Measurements from ENCODE around the gene ARID2. TPM values are rescaled to one million over a fixed set of nuclear protein-coding genes. Genes with fewer than 3 reads are reported as not detected.

ARID2 gene
- polyA plus RNA-seq, 2 of the 4 experiments (the other 2 are of a cell fraction) = 8.7 to 37.7 TPM

DNA sequence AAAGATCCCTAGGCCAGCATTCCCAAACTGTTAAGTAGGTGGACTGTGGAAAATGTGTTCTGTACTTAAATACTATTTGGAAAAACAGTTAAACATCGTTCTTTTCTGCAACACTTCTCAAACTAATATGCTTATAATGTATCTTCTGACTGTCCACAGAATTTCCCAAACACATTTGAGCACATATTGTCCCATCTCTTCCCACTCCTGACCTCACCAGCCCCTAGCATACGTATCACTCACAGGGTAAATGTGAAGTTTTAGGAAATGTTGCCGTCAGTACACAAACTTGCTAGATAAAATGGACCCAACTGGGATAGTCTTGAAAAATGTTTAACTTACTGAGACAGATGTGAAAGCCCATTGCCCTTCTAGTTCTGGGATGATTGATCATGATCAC lies 27.7 kb downstream of the ARID2 start:
- FAIRE-seq = no peak
- H3K9me3 ChIP-seq = no peaks in the 10 kb centered on the region
- H3K4me3 ChIP-seq = no peak overlapping the region
- peaks cover 6% of the 10 kb centered on the region; the same call in 2 of the 3 replicates for H3K4me1 ChIP-seq
- H3K4me2 ChIP-seq = no peak overlapping the region
- ChIA-PET CTCF (interaction anchor here (1.3 kb wide), 1 partner anchor 13 kb away, joined by 3 read pairs; no protein-coding TSS in a partner anchor), POLR2A (no interaction called here)
- ATAC-seq = no peak
- DNase-seq (ENCODE audit: low read depth in 1 of 2, low spot score in 1 of 2) = no peak
- no peak overlapping the region for H3K27ac ChIP-seq
- TF ChIP-seq CBX8 (IDR thresholded peaks at IDR 0.05) (no peak), HOXB13 (CRISPR knock-in tag; IDR thresholded peaks at IDR 0.05; ENCODE audit: low read depth) (no peak), CEBPB (IDR thresholded peaks at IDR 0.05) (no peak), RNF2 (IDR thresholded peaks at IDR 0.05; ENCODE audit: borderline replicate concordance, low read depth) (no peak)
- TF ChIP-seq, protein P1, sequence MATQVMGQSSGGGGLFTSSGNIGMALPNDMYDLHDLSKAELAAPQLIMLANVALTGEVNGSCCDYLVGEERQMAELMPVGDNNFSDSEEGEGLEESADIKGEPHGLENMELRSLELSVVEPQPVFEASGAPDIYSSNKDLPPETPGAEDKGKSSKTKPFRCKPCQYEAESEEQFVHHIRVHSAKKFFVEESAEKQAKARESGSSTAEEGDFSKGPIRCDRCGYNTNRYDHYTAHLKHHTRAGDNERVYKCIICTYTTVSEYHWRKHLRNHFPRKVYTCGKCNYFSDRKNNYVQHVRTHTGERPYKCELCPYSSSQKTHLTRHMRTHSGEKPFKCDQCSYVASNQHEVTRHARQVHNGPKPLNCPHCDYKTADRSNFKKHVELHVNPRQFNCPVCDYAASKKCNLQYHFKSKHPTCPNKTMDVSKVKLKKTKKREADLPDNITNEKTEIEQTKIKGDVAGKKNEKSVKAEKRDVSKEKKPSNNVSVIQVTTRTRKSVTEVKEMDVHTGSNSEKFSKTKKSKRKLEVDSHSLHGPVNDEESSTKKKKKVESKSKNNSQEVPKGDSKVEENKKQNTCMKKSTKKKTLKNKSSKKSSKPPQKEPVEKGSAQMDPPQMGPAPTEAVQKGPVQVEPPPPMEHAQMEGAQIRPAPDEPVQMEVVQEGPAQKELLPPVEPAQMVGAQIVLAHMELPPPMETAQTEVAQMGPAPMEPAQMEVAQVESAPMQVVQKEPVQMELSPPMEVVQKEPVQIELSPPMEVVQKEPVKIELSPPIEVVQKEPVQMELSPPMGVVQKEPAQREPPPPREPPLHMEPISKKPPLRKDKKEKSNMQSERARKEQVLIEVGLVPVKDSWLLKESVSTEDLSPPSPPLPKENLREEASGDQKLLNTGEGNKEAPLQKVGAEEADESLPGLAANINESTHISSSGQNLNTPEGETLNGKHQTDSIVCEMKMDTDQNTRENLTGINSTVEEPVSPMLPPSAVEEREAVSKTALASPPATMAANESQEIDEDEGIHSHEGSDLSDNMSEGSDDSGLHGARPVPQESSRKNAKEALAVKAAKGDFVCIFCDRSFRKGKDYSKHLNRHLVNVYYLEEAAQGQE (IDR thresholded peaks at IDR 0.05) = no peak
- 90% methylated on average over 3 of the region's 3 CpGs for WGBS (ENCODE audit: missing lambda C conversion rate)

DNA sequence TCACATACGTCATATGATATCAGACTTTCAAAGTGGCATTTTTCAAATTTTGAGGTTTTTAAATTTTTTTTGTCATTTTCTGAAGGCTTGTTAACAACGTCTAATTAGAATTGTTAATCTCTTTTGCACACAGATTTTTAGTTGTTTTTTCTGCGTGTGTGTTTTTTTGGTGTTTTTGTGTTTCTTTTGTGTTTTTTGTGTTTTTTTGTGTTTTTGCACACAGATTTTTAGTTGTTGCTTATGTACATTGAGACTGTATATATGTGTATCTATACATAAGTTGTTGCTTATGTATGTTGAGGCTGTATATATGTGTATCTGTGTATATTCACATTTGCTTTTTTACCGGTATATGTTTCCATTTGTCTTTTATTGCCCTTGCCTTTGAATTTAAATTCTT lies 30.8 kb downstream of the ARID2 start:
- Histone ChIP-seq H3K9me3 (no peaks in the 10 kb centered on the region), H3K27ac (no peak overlapping the region), H3K4me2 (no peak overlapping the region), H3K4me1 (peaks cover 12% of the 10 kb centered on the region; the same call in 2 of the 3 replicates), H3K4me3 (no peak overlapping the region)
- FAIRE-seq = no peak
- POLR2A ChIA-PET = no interaction called here
- no peak for TF ChIP-seq SREBF2 (IDR thresholded peaks at IDR 0.05)
- TF ChIP-seq HDAC2 (IDR thresholded peaks at IDR 0.05) = no peak
- no peak for TF ChIP-seq CBX8 (IDR thresholded peaks at IDR 0.05)
- TF ChIP-seq HEYL (CRISPR knock-in tag; IDR thresholded peaks at IDR 0.05) = no peak
- no peak for TF ChIP-seq EHMT2 (IDR thresholded peaks at IDR 0.05; ENCODE audit: low read depth)
- no peak for TF ChIP-seq CHD4 (IDR thresholded peaks at IDR 0.05; ENCODE audit: borderline replicate concordance)
- TF ChIP-seq, protein P2, sequence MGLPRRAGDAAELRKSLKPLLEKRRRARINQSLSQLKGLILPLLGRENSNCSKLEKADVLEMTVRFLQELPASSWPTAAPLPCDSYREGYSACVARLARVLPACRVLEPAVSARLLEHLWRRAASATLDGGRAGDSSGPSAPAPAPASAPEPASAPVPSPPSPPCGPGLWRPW (IDR thresholded peaks at IDR 0.05) = no peak
- no peak for TF ChIP-seq CEBPB (IDR thresholded peaks at IDR 0.05)
- no peak for TF ChIP-seq NR3C1 (IDR thresholded peaks at IDR 0.05)
- no peak for TF ChIP-seq MYC (IDR thresholded peaks at IDR 0.05; ENCODE audit: borderline replicate concordance, low read length)
- TF ChIP-seq KDM1A (IDR thresholded peaks at IDR 0.05; ENCODE audit: low read depth) = no peak
- TF ChIP-seq, protein P3, sequence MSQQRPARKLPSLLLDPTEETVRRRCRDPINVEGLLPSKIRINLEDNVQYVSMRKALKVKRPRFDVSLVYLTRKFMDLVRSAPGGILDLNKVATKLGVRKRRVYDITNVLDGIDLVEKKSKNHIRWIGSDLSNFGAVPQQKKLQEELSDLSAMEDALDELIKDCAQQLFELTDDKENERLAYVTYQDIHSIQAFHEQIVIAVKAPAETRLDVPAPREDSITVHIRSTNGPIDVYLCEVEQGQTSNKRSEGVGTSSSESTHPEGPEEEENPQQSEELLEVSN (IDR thresholded peaks at IDR 0.05; ENCODE audit: borderline replicate concordance, low read depth) = no peak
- no peak for TF ChIP-seq MAFK (IDR thresholded peaks at IDR 0.05; ENCODE audit: partially characterized antibody)
- TF ChIP-seq RCOR1 (IDR thresholded peaks at IDR 0.05; ENCODE audit: low read depth, low read length) = no peak
- TF ChIP-seq, protein P4, sequence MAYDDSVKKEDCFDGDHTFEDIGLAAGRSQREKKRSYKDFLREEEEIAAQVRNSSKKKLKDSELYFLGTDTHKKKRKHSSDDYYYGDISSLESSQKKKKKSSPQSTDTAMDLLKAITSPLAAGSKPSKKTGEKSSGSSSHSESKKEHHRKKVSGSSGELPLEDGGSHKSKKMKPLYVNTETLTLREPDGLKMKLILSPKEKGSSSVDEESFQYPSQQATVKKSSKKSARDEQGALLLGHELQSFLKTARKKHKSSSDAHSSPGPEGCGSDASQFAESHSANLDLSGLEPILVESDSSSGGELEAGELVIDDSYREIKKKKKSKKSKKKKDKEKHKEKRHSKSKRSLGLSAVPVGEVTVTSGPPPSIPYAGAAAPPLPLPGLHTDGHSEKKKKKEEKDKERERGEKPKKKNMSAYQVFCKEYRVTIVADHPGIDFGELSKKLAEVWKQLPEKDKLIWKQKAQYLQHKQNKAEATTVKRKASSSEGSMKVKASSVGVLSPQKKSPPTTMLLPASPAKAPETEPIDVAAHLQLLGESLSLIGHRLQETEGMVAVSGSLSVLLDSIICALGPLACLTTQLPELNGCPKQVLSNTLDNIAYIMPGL (CRISPR knock-in tag; IDR thresholded peaks at IDR 0.05; ENCODE audit: borderline replicate concordance) = no peak
- no peak for TF ChIP-seq CBX2 (IDR thresholded peaks at IDR 0.05; ENCODE audit: borderline replicate concordance, low read depth)
- TF ChIP-seq, protein P5, sequence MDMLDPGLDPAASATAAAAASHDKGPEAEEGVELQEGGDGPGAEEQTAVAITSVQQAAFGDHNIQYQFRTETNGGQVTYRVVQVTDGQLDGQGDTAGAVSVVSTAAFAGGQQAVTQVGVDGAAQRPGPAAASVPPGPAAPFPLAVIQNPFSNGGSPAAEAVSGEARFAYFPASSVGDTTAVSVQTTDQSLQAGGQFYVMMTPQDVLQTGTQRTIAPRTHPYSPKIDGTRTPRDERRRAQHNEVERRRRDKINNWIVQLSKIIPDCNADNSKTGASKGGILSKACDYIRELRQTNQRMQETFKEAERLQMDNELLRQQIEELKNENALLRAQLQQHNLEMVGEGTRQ (IDR thresholded peaks at IDR 0.05) = no peak
- TF ChIP-seq EP300 (IDR thresholded peaks at IDR 0.05) = no peak
- no peak for TF ChIP-seq PHF8 (IDR thresholded peaks at IDR 0.05; ENCODE audit: borderline replicate concordance, low read depth)
- no peak for TF ChIP-seq ESRRA (IDR thresholded peaks at IDR 0.05; ENCODE audit: borderline replicate concordance, low read length)
- CTCF ChIA-PET = interaction anchor here (2.2 kb wide), 1 partner anchor 10 kb away, joined by 6 read pairs; no protein-coding TSS in a partner anchor
- ATAC-seq = no peak
- 92% methylated on average over 4 of the region's 4 CpGs for WGBS (ENCODE audit: missing lambda C conversion rate)
- DNase-seq (ENCODE audit: low read depth in 1 of 2, low spot score in 1 of 2) = no peak

Data from A549 (cell line).